GM12874 (cell line): ENCODE measurements around the gene MEMO1.

Experiments
- TF ChIP-seq, protein P1 (sequence below): IDR thresholded peaks from 2 replicates; pipeline ENCODE4 v1.5.1; 2011; ENCODE audit warnings: low read depth, mild to moderate bottlenecking, control low read depth, low read length, moderate library complexity; ENCODE audit not compliant: insufficient read depth

Gene MEMO1

DNA sequence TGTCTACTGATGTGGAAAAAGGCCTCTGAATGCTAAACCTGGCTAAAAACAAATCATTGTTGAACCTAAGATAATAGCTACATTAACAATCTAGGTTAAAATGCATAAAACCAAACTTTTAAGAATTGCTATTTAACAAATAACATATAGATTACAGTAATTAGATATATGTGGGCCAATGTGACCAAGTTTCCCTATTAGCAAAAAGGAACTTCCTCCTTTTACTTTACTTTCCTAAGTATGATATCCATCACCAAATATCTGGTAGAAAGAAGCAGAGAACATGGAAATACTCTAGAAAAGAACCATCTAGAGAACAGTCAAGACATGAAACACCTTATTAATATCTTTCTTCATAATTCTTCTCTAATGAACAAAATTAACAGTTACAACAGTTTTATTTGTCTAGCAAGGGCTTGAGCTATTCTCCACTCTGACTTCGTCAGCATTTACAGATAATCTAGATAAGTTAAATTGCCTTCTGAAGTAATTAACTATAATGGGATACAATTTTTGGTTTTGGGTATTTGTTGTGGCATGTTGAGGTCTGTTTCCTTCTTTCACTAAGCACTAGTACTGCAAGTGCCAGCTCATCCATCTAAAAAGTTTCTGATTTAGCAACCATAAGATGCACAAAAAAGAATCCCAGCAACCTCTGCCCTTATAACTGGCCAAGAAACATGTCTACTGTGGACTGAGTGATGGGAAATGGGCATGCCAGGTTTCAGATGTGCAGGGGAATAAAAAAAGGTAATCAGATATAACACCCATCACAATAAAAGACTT lies 53.3 kb downstream of the MEMO1 start:
- TF ChIP-seq, protein P1, sequence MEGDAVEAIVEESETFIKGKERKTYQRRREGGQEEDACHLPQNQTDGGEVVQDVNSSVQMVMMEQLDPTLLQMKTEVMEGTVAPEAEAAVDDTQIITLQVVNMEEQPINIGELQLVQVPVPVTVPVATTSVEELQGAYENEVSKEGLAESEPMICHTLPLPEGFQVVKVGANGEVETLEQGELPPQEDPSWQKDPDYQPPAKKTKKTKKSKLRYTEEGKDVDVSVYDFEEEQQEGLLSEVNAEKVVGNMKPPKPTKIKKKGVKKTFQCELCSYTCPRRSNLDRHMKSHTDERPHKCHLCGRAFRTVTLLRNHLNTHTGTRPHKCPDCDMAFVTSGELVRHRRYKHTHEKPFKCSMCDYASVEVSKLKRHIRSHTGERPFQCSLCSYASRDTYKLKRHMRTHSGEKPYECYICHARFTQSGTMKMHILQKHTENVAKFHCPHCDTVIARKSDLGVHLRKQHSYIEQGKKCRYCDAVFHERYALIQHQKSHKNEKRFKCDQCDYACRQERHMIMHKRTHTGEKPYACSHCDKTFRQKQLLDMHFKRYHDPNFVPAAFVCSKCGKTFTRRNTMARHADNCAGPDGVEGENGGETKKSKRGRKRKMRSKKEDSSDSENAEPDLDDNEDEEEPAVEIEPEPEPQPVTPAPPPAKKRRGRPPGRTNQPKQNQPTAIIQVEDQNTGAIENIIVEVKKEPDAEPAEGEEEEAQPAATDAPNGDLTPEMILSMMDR: no peak

DNA sequence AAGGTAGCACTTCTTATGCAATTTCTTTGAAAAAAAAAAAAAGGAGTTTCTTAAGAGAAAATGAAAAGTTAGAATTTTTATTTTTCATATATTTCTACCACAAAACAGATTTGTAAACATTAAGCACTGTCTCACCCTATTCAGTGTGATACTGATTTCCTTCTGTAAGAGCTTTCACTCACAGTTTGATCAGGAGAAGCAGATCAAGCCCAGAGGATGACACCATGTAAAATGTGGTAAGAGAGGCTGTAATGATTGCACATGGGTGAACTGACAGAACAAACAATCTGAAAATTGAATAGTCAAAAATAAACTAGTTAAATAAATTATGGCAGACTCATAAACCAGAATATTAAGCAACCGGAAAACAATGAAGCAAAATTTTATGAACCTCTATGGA lies 54.5 kb downstream of the MEMO1 start:
- TF ChIP-seq, protein P1: no peak

DNA sequence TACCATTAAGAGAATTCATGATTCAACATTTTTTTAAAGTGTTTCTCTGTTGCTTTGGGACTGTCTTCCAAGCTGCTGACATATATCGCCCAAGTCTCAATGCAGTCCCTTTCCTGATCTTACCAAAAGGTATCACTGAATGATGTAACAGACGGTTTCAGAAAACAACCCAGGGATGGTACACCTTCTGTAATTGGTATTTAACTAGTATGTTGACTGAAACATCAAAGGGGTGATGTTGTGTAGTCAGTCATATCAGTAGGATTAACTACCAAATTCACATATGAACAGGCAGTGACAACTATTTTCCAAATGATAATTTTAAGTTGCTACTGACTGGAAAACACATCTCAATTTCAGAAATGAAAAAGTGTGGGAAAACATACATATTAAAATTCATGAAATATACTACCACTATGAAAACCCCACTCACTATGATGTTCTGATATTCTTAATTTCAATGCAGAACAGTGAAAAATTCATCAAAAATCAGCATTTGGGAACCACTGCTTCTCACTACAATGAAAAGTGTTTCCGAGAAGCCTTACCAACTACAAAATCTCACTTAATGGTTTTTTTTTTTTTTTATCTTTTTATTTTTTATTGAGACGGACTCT lies 59.8 kb downstream of the MEMO1 start:
- TF ChIP-seq, protein P1: no peak

- TF ChIP-seq, protein P1: no peak
Measured at GRCh38 chr2:31947871-31948270, 62.9 kb downstream of the MEMO1 start.

DNA sequence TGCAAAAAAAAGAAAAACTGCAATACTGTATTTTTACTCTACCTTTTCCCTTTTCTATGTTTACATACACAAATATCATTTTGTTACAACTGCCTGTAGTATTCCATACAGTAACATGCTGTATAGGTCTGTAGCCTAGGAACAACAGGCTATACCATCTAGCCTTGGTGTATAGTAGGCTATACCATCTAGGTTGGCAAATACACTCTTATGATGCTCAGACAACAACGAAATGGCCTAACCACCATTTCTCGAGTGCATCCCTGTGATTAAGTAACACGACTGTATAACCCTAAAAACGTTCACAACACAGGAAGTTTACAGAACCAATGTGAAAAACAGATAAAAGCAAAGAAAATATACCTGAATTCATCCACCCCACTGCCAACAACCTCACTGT lies 64.0 kb downstream of the MEMO1 start:
- TF ChIP-seq, protein P1: no peak

GRCh38 chr2:31945572-31945935 lies 65.3 kb downstream of the MEMO1 start:
- TF ChIP-seq, protein P1: no peak

DNA sequence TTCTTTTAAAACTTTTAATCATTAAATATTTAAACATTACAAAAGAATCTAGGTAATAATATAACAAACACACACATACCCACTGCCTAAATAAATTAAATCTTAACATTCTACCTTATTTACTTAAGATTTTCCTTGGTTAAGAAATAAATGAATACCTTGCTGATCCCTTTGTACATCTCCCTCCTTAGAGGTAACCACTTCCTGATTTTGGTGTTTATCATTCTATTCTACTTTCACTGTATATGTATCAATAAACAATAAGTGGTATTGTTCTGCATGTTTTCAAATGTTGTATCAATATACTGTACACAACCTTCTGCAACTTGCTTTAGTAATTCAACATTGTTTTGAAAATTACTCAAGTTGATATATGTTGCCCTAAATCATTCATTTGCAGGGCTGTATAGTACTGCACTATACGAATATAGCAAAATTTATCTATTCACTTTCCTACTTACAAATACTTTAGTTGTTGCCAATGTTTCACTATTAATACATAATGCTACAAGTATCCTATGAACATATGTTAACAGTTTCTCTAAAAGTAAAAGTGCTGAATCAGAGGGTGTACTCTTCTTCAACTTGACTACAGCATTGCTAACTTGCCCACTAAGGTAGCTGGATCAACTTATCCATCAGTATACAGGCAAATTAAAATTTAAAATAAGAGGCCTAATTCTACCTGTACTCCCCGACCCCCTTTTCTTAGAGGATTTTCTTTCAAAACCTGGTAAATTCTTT lies 65.8 kb downstream of the MEMO1 start:
- TF ChIP-seq, protein P1: no peak
